ENCODE results near the gene PLEKHG4B.

PLEKHG4B gene

DNA sequence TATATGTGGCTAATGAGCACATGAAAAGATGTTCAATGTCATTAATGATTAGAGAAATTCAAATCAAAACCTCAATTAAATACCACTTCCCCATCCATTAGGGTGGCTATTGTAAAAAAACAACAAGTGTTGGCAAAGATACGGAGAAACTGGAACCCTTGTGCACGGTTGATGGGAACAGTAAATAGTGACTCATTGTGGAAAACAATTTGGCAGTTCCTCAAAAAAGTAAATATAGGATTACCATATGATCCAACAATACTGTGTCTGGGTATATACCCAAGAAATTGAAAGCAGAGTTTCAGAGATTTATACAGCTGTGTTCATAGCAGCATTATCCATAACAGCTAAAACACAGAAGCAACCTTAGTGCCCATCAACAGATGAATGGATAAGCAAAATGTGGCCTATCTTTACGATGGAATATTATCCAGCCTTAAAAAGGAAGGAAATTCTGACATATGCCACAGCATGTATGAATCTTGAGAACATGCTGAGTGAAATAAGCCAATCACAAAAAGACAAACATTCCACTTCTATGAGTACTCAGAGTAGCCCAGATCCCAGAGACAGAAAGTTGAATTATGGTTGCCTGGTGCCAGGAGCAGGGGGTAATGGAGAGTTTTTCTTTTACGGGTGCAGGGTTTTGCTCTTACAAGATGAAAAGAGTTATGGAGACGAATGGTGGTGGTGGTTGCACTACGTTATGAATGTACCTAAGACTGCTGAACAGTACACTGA lies 57.9 kb downstream of the PLEKHG4B start:
- no peak overlapping the region for H3K4me3 ChIP-seq (ENCODE audit: low read length)
- TF ChIP-seq, protein P1, sequence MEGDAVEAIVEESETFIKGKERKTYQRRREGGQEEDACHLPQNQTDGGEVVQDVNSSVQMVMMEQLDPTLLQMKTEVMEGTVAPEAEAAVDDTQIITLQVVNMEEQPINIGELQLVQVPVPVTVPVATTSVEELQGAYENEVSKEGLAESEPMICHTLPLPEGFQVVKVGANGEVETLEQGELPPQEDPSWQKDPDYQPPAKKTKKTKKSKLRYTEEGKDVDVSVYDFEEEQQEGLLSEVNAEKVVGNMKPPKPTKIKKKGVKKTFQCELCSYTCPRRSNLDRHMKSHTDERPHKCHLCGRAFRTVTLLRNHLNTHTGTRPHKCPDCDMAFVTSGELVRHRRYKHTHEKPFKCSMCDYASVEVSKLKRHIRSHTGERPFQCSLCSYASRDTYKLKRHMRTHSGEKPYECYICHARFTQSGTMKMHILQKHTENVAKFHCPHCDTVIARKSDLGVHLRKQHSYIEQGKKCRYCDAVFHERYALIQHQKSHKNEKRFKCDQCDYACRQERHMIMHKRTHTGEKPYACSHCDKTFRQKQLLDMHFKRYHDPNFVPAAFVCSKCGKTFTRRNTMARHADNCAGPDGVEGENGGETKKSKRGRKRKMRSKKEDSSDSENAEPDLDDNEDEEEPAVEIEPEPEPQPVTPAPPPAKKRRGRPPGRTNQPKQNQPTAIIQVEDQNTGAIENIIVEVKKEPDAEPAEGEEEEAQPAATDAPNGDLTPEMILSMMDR (conservative IDR thresholded peaks at IDR 0.05; ENCODE audit: low read depth, low read length), result no peak
- DNase-seq (ENCODE audit: low read depth), result no peak

DNA sequence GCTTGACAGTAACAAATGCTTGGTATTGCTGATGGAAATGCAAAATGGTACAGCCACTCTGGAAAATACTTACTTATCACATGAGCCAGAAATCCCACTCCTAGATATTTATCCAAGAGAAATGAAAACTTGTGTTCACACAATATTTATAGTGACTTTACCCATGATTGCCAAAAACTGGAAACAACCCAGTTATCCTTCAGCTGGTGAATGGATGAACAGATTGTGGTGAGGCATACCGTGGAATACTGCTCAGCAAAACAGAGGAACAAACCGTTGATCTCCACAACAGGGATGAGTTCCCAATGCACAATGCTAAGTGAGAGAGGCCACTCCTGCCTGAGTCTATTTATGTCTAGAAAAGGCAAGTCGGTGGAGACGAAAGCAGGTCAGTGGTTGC lies 58.8 kb downstream of the PLEKHG4B start:
- DNase-seq (ENCODE audit: low read depth), result no peak
- TF ChIP-seq, protein P1 (conservative IDR thresholded peaks at IDR 0.05; ENCODE audit: low read depth, low read length), result no peak
- no peak overlapping the region for H3K4me3 ChIP-seq (ENCODE audit: low read length)

DNA sequence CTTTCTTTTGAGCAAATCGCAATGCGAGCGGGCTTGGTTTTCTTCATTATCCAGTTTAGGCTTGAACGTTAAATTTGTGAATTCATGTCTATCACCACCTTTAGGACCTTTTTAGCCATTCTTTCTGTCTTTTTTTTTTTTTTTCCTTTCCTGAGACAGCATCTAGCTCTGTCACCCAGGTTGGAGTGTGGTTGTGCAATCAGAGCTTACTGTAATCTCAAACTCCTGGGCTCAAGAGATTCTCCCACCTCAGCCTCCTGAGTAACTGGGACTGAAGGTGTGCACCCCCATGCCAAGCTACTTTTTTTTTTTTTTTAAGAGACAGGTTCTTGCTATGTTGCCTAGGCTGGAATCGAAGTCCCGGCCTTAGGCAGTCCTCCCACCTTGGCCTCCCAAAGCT lies 60.1 kb downstream of the PLEKHG4B start:
- no peak for DNase-seq (ENCODE audit: low read depth)
- TF ChIP-seq, protein P1 (conservative IDR thresholded peaks at IDR 0.05; ENCODE audit: low read depth, low read length), result no peak
- H3K4me3 ChIP-seq (ENCODE audit: low read length), result no peak overlapping the region

DNA sequence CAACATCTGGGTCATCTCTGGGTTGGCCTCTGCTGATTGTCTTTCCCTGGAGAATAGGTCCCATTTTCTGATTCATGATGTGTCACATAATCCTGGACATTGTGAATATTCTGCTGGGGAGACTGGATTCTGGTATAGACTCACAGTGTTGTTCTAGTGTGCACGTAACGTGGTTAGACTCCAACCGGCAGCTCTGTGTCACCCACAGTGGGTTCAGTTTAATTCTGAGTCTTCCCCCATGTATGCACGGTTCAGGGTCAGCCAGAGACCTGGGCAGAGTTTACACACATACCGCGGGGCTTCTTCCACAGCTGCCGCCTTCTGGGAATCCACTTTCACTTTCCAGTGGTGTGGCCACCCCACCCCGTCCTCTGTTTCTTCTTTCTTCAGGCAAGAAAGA lies 61.3 kb downstream of the PLEKHG4B start:
- no peak overlapping the region for H3K4me3 ChIP-seq (ENCODE audit: low read length)
- TF ChIP-seq, protein P1 (conservative IDR thresholded peaks at IDR 0.05; ENCODE audit: low read depth, low read length), result no peak
- DNase-seq (ENCODE audit: low read depth), result no peak

DNA sequence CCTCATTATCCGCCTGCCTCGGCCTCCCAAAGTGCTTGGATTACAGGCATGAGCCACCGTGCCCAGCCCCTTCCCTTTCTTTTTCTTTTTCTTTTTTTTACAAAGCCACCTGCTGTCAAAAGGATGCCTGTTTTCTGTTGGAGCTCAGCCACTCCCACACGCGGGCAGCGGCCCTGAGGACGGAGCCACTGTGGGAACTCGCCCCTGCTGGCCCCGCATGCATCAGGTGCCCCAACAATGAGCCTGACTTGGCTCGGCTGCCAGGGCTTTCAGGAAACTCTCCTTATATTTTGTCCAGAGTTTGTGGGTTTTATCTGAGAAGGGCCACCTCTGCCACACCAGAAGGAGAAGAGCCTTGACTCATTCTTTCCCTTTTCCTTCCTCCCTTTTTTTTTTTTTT lies 62.3 kb downstream of the PLEKHG4B start:
- DNase-seq (ENCODE audit: low read depth), result no peak
- H3K4me3 ChIP-seq (ENCODE audit: low read length), result no peak overlapping the region
- TF ChIP-seq, protein P1 (conservative IDR thresholded peaks at IDR 0.05; ENCODE audit: low read depth, low read length), result no peak

DNA sequence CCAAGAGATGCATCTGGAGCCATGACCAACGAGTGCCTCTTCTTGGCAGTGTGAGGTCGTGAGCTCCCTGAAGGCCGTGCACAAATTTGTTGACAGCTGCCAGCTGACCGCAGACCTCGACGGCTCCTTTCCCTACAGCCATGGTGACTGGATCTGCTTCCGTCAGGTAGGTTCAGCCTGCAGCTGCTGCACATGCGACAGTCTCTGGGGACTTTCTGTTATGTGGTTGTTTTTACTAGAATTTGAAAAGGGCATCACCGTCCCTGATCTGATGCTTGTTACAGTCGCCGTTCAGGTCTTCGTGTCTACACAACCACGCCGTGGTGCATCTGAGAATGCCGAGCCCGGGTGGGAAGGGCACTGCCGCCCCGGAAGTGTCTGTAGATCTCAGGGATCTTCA lies 62.9 kb downstream of the PLEKHG4B start:
- TF ChIP-seq, protein P1 (conservative IDR thresholded peaks at IDR 0.05; ENCODE audit: low read depth, low read length), result no peak
- H3K4me3 ChIP-seq (ENCODE audit: low read length), result no peak overlapping the region
- DNase-seq (ENCODE audit: low read depth), result no peak

DNA sequence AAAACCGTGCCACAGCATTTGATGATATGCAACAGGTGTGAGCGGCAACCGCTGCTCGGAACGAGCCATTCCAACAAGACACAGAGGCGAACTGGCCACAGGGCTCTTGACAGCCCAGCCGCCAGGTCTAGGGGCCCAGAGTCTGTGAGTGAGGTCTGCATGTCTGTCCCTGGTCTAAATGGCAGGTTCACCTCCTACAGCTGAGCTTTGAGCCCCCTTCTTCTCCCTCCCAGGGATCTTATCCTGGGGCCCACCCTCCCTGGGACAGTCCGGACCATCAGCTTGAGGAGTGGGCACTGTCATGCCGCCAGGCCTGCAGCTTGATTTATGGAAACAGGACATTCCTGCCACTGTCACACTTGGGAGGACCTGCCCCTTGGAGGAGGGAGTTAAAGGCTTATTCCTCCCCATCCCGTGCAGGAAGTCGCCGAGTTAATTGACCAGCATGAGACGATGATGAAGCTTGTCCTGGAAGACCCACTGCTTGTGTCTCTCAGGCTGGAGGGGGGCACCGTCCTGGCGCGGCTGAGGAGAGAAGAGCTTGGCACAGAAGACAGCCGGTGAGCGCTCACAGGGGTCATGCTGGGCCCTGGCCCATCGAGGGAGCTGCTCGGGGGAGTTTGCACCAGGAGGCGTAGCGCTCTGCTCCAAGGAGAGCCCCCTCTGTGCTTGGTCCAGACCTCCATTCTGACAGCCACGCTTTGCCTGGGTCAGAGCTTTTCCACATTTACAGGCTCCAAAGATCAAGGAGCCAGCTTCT lies 63.9 kb downstream of the PLEKHG4B start:
- TF ChIP-seq, protein P1 (conservative IDR thresholded peaks at IDR 0.05; ENCODE audit: low read depth, low read length), result no peak
- no peak overlapping the region for H3K4me3 ChIP-seq (ENCODE audit: low read length)
- DNase-seq (ENCODE audit: low read depth), result no peak

Data from retinal pigment epithelial cell (primary cell).